Loucy (cell line): Measurements from ENCODE around the gene CHST9.

ENCODE experiments used
- H2AFZ ChIP-seq: fragments of 200-600 bp; sonication (generic); 2 replicates; pipeline ENCODE4 v1.6.0; 2016; ENCODE audit warnings: antibody characterized with exemption, mild to moderate bottlenecking, low read length, moderate library complexity
- H3F3A ChIP-seq: fragments of 200-600 bp; 2 replicates; pipeline ENCODE4 v1.6.0; 2016; ENCODE audit warnings: antibody characterized with exemption, low read depth, mild to moderate bottlenecking
- H3K27me3 ChIP-seq: fragments of 200-600 bp; sonication (generic); 2 replicates; pipeline ENCODE4 v1.6.1; 2014; ENCODE audit warnings: low read length, mild to moderate bottlenecking; ENCODE audit not compliant: insufficient read depth, poor library complexity, severe bottlenecking
- H3K36me3 ChIP-seq: fragments of 200-600 bp; sonication (generic); 2 replicates; pipeline ENCODE4 v1.6.1; 2016; ENCODE audit warnings: low read length; ENCODE audit not compliant: insufficient read depth
- H3K4me1 ChIP-seq: fragments of 200-600 bp; sonication (generic); 2 replicates; pipeline ENCODE4 v1.5.1; 2014; ENCODE audit warnings: low read length, mild to moderate bottlenecking; ENCODE audit not compliant: insufficient read depth, poor library complexity, severe bottlenecking
- H3K4me2 ChIP-seq: fragments of 200-600 bp; sonication (generic); 2 replicates; pipeline ENCODE4 v1.6.0; 2014; ENCODE audit warnings: antibody characterized with exemption, low read length, low read depth, mild to moderate bottlenecking; ENCODE audit not compliant: poor library complexity, severe bottlenecking
- H3K4me3 ChIP-seq: fragments of 200-600 bp; sonication (generic); 2 replicates; pipeline ENCODE4 v1.5.1; 2014; ENCODE audit warnings: low read length, mild to moderate bottlenecking, mixed read lengths; ENCODE audit not compliant: poor library complexity, severe bottlenecking
- H3K79me2 ChIP-seq: fragments of 200-600 bp; sonication (generic); 2 replicates; pipeline ENCODE4 v1.6.1; 2014; ENCODE audit warnings: low read length; ENCODE audit not compliant: insufficient read depth
- H3K9ac ChIP-seq: fragments of 200-600 bp; sonication (generic); 2 replicates; pipeline ENCODE4 v1.6.0; 2014; ENCODE audit warnings: mild to moderate bottlenecking, low read depth, low read length, moderate library complexity; ENCODE audit not compliant: poor library complexity, severe bottlenecking
- H3K9me2 ChIP-seq: fragments of 200-600 bp; sonication (generic); replicated peaks from 2 replicates; pipeline ENCODE4 v1.6.1; 2016; ENCODE audit warnings: low read depth, low read length, mixed read lengths
- H3K9me3 ChIP-seq: fragments of 200-600 bp; sonication (generic); 2 replicates; pipeline ENCODE4 v1.6.1; 2014; ENCODE audit warnings: mild to moderate bottlenecking, antibody characterized with exemption, low read length, low read depth; ENCODE audit not compliant: insufficient read depth
- H4K20me1 ChIP-seq: fragments of 200-600 bp; sonication (generic); 2 replicates; pipeline ENCODE4 v1.6.0; 2014; ENCODE audit warnings: antibody characterized with exemption, low read length, mild to moderate bottlenecking; ENCODE audit not compliant: insufficient read depth, poor library complexity, severe bottlenecking
- EZH2phosphoT487 ChIP-seq: fragments of 200-600 bp; IDR thresholded peaks from 2 replicates; pipeline ENCODE4 v1.6.1; 2018; ENCODE audit warnings: antibody characterized with exemption, mild to moderate bottlenecking, moderate library complexity, borderline replicate concordance
- TF ChIP-seq, protein P1 (sequence below): fragments of 200-600 bp; sonication (generic); conservative IDR thresholded peaks from 2 replicates; pipeline ENCODE4 v1.5.1; 2014; ENCODE audit warnings: mild to moderate bottlenecking, antibody characterized with exemption, low read length

Gene CHST9

DNA sequence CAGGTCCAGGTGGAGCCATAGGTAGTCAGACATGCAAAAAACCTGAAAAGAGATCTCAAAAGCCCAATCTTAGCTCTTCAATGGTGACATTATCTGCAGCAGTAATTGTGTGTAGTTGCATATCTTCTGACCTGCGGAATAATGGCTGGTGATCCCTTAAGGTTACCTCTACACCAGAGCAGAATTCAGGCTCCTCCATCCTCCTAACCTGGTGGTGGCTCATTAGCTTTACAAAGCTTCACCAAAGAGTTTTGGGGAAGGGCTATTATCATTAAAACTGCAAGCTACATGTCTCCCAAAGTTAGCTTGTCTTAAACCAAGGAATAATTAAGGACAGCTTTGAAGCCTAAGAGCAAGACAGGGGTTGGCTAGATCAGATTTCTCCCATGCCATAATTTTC lies 42.6 kb upstream of the CHST9 start:
- Histone ChIP-seq H3K79me2 (no peaks in the 10 kb centered on the region), H3K27me3 (no peaks in the 10 kb centered on the region), H2AFZ (no peak overlapping the region), H3K9me3 (no peaks in the 10 kb centered on the region), H3F3A (no peaks in the 10 kb centered on the region), H3K9me2 (no peaks in the 10 kb centered on the region), H3K36me3 (no peaks in the 10 kb centered on the region), H3K4me1 (no peaks in the 10 kb centered on the region), H3K4me2 (no peak overlapping the region), H3K4me3 (no peak overlapping the region), H4K20me1 (no peaks in the 10 kb centered on the region), H3K9ac (no peak overlapping the region)
- TF ChIP-seq, protein P1, sequence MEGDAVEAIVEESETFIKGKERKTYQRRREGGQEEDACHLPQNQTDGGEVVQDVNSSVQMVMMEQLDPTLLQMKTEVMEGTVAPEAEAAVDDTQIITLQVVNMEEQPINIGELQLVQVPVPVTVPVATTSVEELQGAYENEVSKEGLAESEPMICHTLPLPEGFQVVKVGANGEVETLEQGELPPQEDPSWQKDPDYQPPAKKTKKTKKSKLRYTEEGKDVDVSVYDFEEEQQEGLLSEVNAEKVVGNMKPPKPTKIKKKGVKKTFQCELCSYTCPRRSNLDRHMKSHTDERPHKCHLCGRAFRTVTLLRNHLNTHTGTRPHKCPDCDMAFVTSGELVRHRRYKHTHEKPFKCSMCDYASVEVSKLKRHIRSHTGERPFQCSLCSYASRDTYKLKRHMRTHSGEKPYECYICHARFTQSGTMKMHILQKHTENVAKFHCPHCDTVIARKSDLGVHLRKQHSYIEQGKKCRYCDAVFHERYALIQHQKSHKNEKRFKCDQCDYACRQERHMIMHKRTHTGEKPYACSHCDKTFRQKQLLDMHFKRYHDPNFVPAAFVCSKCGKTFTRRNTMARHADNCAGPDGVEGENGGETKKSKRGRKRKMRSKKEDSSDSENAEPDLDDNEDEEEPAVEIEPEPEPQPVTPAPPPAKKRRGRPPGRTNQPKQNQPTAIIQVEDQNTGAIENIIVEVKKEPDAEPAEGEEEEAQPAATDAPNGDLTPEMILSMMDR = no peak
- TF ChIP-seq EZH2phosphoT487 = no peak

GRCh38 chr18:27226556-27227075 lies 41.5 kb upstream of the CHST9 start:
- Histone ChIP-seq H3K27me3 (no peaks in the 10 kb centered on the region), H3K4me1 (no peaks in the 10 kb centered on the region), H3K9me3 (no peaks in the 10 kb centered on the region), H3K79me2 (no peaks in the 10 kb centered on the region), H3K9ac (no peak overlapping the region), H2AFZ (no peak overlapping the region), H3F3A (no peaks in the 10 kb centered on the region), H3K4me3 (no peak overlapping the region), H3K36me3 (no peaks in the 10 kb centered on the region), H3K9me2 (no peaks in the 10 kb centered on the region), H4K20me1 (no peaks in the 10 kb centered on the region), H3K4me2 (no peak overlapping the region)
- TF ChIP-seq, protein P1 = no peak
- no peak for TF ChIP-seq EZH2phosphoT487

- Histone ChIP-seq H3K27me3 (no peaks in the 10 kb centered on the region), H3K4me3 (no peak overlapping the region), H4K20me1 (no peaks in the 10 kb centered on the region), H3K36me3 (no peaks in the 10 kb centered on the region), H3K9ac (no peak overlapping the region), H2AFZ (no peak overlapping the region), H3K9me2 (no peaks in the 10 kb centered on the region), H3F3A (no peaks in the 10 kb centered on the region), H3K79me2 (no peaks in the 10 kb centered on the region), H3K9me3 (no peaks in the 10 kb centered on the region), H3K4me1 (no peaks in the 10 kb centered on the region), H3K4me2 (no peak overlapping the region)
- TF ChIP-seq, protein P1 = no peak
- TF ChIP-seq EZH2phosphoT487 = no peak
Observed at GRCh38 chr18:27225947-27226481, 40.9 kb upstream of the CHST9 start.
